ENCODE data around the gene REELD1.

REELD1 gene

GRCh38 chr4:146271466-146271865 is 57.1 kb downstream of the REELD1 start:
- DNase-seq: no peak

- no peak for DNase-seq
Measured at GRCh38 chr4:146273204-146273901, 59.0 kb downstream of the REELD1 start.

GRCh38 chr4:146274774-146275173 is 60.4 kb downstream of the REELD1 start:
- DNase-seq: no peak

- DNase-seq: no peak
Measured at GRCh38 chr4:146275370-146275769, 61.0 kb downstream of the REELD1 start.

GRCh38 chr4:146278986-146279385 is 64.6 kb downstream of the REELD1 start:
- DNase-seq: no peak

All from activated CD4-positive, alpha-beta T cell treated with anti-CD3 and anti-CD28 coated beads for 1 hour (primary cell).